ENCODE results near the gene CYSRT1.

CYSRT1 gene

GRCh38 chr9:137185921-137186320, 39.1 kb upstream of the CYSRT1 start:
- no peaks in the 10 kb centered on the region for H3K27me3 ChIP-seq (ENCODE audit: insufficient read depth, low read length)
- H3K4me1 ChIP-seq (ENCODE audit: insufficient read depth, low read length) = peaks cover 31% of the 10 kb centered on the region
- H3K9me3 ChIP-seq (ENCODE audit: low read length) = no peaks in the 10 kb centered on the region
- H2AFZ ChIP-seq (ENCODE audit: low read depth, low read length) = no peak overlapping the region
- no peak overlapping the region for H3K4me3 ChIP-seq (ENCODE audit: low read length)
- peaks cover 40% of the 10 kb centered on the region for H3K36me3 ChIP-seq (ENCODE audit: insufficient read depth, low read length)

GRCh38 chr9:137186385-137186784, 38.6 kb upstream of the CYSRT1 start:
- H3K36me3 ChIP-seq (ENCODE audit: insufficient read depth, low read length) = peaks cover 40% of the 10 kb centered on the region
- H3K4me3 ChIP-seq (ENCODE audit: low read length) = no peak overlapping the region

DNA sequence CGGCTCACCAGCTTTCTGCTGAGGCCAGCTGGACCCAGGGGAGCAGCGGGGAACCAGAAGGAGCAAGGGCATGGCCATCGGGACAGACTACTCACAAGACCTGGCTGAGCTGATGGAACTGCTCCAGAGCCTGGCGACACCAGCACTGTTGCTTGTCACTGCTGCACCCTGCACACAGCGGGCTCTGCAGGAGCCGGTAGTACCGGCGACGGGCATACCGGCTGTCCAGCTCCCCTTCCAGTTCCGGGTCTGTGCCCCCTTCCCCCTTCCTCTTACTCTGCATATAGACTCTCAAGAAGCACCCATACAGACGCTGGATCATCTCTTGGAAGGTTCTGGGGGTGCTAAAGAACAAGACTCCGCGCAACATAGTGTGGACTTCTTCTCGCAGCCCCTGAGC, 37.6 kb upstream of the CYSRT1 start:
- Histone ChIP-seq H2AFZ (ENCODE audit: low read depth, low read length) (no peak overlapping the region), H3K4me3 (ENCODE audit: low read length) (peak overlapping the region; percentile 96), H3K4me1 (ENCODE audit: insufficient read depth, low read length) (peaks cover 31% of the 10 kb centered on the region), H3K27me3 (ENCODE audit: insufficient read depth, low read length) (no peaks in the 10 kb centered on the region), H3K36me3 (ENCODE audit: insufficient read depth, low read length) (peaks cover 43% of the 10 kb centered on the region), H3K9me3 (ENCODE audit: low read length) (no peaks in the 10 kb centered on the region)

More at GRCh38 chr9:137186385-137186784, 38.6 kb upstream of the CYSRT1 start:
- no peaks in the 10 kb centered on the region for H3K27me3 ChIP-seq (ENCODE audit: insufficient read depth, low read length)
- peaks cover 31% of the 10 kb centered on the region for H3K4me1 ChIP-seq (ENCODE audit: insufficient read depth, low read length)
- no peaks in the 10 kb centered on the region for H3K9me3 ChIP-seq (ENCODE audit: low read length)
- no peak overlapping the region for H2AFZ ChIP-seq (ENCODE audit: low read depth, low read length)

DNA sequence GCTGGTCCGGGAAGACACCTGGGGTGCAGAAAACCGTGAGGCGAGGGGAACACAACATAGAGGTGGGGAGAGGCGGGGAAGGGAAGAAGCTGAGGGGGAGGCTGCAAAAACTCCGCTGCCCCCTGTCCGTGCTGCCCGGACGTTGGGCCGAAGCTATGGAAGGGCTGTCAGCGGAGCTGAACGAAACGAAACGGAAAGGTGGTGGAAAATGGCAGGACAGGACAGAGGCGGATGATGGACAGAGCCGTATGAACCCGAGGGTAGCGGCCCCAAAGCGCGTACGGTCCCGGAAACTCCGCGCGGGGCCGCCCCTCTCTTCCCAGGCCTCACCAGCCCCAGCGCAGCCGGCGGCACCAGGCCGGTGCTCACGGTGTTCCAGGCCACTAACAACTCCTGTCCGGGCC, 36.9 kb upstream of the CYSRT1 start:
- Histone ChIP-seq H3K9me3 (ENCODE audit: low read length) (no peaks in the 10 kb centered on the region), H3K4me3 (ENCODE audit: low read length) (peak overlapping the region; percentile 96), H3K36me3 (ENCODE audit: insufficient read depth, low read length) (peaks cover 38% of the 10 kb centered on the region), H2AFZ (ENCODE audit: low read depth, low read length) (no peak overlapping the region), H3K27me3 (ENCODE audit: insufficient read depth, low read length) (no peaks in the 10 kb centered on the region), H3K4me1 (ENCODE audit: insufficient read depth, low read length) (peaks cover 31% of the 10 kb centered on the region)

DNA sequence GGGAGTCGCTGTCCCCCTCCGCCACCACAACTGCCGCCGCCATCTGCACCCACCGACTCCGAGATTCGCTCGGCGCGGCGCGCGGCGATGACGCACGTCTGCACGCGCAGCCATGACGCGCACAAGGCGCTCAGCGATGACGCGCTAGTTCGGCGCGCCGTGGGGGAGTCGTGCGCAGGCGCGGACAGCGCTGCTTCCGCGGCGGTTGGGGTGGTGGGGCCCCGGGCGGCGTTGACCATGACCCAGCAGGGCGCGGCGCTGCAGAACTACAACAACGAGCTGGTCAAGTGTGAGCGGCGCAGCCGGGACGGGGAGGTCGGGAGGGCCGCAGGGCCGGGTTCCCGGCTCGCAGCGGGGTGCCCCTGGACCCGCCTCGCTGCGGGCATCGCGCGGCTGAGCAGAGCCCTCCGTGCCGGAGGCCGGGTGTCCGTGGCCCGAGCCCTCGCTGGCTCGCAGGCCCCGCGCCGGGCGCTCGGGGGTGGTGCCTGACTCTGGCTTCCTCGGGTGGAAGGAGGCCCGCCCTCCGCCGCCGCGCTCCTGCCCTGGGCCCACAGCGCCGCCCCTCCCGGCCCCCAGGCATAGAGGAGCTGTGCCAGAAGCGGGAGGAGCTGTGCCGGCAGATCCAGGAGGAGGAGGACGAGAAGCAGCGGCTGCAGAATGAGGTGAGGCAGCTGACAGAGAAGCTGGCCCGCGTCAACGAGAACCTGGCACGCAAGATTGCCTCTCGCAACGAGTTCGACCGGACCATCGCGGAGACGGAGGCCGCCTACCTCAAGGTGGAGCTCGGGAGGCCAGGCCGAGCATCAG, 36.3 kb upstream of the CYSRT1 start, which contains the start of the genes ANAPC2 and SSNA1:
Gene ANAPC2, minus strand, starts transcription at position 71 of the 807 bp plus-strand sequence. Its CDS starts 28 bp downstream, at position 43.
Gene SSNA1, plus strand, starts transcription at position 187 of the 807 bp plus-strand sequence. Its CDS starts 51 bp downstream, at position 238.
- Histone ChIP-seq H3K4me3 (ENCODE audit: low read length) (peak within 1 kb of the TSS; percentile 96), H3K36me3 (ENCODE audit: insufficient read depth, low read length) (peaks cover 32% of the 10 kb centered on the region), H2AFZ (ENCODE audit: low read depth, low read length) (no peak within 1 kb of the TSS), H3K4me1 (ENCODE audit: insufficient read depth, low read length) (peaks cover 31% of the 10 kb centered on the region), H3K9me3 (ENCODE audit: low read length) (no peaks in the 10 kb centered on the region), H3K27me3 (ENCODE audit: insufficient read depth, low read length) (no peaks in the 10 kb centered on the region)

GRCh38 chr9:137189297-137190295, 35.4 kb upstream of the CYSRT1 start:
- H2AFZ ChIP-seq (ENCODE audit: low read depth, low read length) = no peak overlapping the region
- peak overlapping the region; percentile 96 for H3K4me3 ChIP-seq (ENCODE audit: low read length)
- H3K27me3 ChIP-seq (ENCODE audit: insufficient read depth, low read length) = no peaks in the 10 kb centered on the region
- H3K4me1 ChIP-seq (ENCODE audit: insufficient read depth, low read length) = peaks cover 37% of the 10 kb centered on the region
- H3K36me3 ChIP-seq (ENCODE audit: insufficient read depth, low read length) = peaks cover 25% of the 10 kb centered on the region
- no peaks in the 10 kb centered on the region for H3K9me3 ChIP-seq (ENCODE audit: low read length)

- no peak overlapping the region for H3K4me3 ChIP-seq (ENCODE audit: low read length)
- H3K4me1 ChIP-seq (ENCODE audit: insufficient read depth, low read length) = peaks cover 41% of the 10 kb centered on the region
- H3K27me3 ChIP-seq (ENCODE audit: insufficient read depth, low read length) = no peaks in the 10 kb centered on the region
- peaks cover 17% of the 10 kb centered on the region for H3K36me3 ChIP-seq (ENCODE audit: insufficient read depth, low read length)
- H2AFZ ChIP-seq (ENCODE audit: low read depth, low read length) = no peak overlapping the region
- no peaks in the 10 kb centered on the region for H3K9me3 ChIP-seq (ENCODE audit: low read length)
Observed at GRCh38 chr9:137190315-137190856, 34.6 kb upstream of the CYSRT1 start.

- H3K36me3 ChIP-seq (ENCODE audit: insufficient read depth, low read length) = peaks cover 15% of the 10 kb centered on the region
- H3K27me3 ChIP-seq (ENCODE audit: insufficient read depth, low read length) = no peaks in the 10 kb centered on the region
- H2AFZ ChIP-seq (ENCODE audit: low read depth, low read length) = no peak overlapping the region
- peaks cover 40% of the 10 kb centered on the region for H3K4me1 ChIP-seq (ENCODE audit: insufficient read depth, low read length)
- H3K4me3 ChIP-seq (ENCODE audit: low read length) = no peak overlapping the region
- H3K9me3 ChIP-seq (ENCODE audit: low read length) = no peaks in the 10 kb centered on the region
Observed at GRCh38 chr9:137191245-137191644, 33.7 kb upstream of the CYSRT1 start.

DNA sequence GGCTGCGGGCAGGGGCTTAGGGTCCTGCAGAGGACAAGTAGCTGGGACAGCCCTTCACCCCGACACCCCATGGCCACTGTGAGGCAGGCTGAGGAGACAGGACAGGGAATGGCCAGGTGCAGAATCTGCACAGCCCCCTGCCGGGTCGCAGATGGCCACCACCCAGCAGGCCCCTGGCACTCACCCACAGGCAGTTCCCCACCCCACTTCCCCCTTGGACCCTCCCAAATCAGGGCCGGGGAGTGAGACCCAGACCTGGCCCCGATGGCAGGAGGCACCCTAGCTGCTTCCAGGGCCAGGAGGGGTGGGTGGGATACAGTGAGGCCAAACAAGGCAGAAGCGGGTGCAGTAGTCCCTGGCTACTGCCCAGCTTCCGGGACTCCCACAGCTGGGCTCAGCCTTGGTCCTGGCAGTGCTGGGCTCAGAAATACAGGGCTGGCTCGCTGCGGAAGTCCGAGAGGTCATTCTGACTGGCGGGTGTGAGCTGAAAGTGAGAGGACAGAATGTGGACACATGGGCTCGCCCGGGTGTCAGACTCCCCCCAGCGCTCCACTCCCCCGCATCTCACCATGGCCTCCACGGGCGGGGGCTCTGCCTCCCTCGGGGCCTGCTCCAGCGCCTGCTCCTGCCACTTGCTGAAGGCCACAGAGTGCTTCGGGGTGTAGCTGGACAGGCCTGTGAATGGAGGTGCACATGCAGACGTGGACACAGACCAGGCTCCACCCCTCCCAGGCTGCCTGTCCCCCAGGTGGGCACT, 33.1 kb upstream of the CYSRT1 start:
- H3K27me3 ChIP-seq (ENCODE audit: insufficient read depth, low read length) = no peaks in the 10 kb centered on the region
- peaks cover 15% of the 10 kb centered on the region for H3K36me3 ChIP-seq (ENCODE audit: insufficient read depth, low read length)
- no peak overlapping the region for H2AFZ ChIP-seq (ENCODE audit: low read depth, low read length)
- H3K4me3 ChIP-seq (ENCODE audit: low read length) = no peak overlapping the region
- H3K4me1 ChIP-seq (ENCODE audit: insufficient read depth, low read length) = peaks cover 34% of the 10 kb centered on the region
- no peaks in the 10 kb centered on the region for H3K9me3 ChIP-seq (ENCODE audit: low read length)

DNA sequence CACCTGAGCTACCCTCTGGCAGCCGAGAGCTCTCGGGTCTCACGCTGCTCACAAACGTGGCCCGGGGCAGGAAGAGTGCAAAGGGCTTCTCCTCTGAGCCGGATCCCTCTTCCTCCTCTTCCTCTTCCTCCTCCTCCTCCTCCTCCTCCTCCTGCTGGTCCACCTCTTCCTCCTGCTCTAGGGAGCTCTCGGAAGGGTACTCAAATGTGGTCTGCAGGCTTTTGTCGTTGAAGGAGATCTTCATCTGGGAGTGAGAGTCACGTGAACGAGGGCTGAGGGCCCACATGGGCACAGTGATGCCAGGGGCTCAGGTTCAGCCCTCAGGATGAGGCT, 32.6 kb upstream of the CYSRT1 start:
- H3K9me3 ChIP-seq (ENCODE audit: low read length) = no peaks in the 10 kb centered on the region
- no peak overlapping the region for H3K4me3 ChIP-seq (ENCODE audit: low read length)
- H3K4me1 ChIP-seq (ENCODE audit: insufficient read depth, low read length) = peaks cover 28% of the 10 kb centered on the region
- no peaks in the 10 kb centered on the region for H3K27me3 ChIP-seq (ENCODE audit: insufficient read depth, low read length)
- H2AFZ ChIP-seq (ENCODE audit: low read depth, low read length) = no peak overlapping the region
- peaks cover 15% of the 10 kb centered on the region for H3K36me3 ChIP-seq (ENCODE audit: insufficient read depth, low read length)

GRCh38 chr9:137192859-137193258, 32.1 kb upstream of the CYSRT1 start:
- H2AFZ ChIP-seq (ENCODE audit: low read depth, low read length) = no peak overlapping the region
- no peaks in the 10 kb centered on the region for H3K9me3 ChIP-seq (ENCODE audit: low read length)
- H3K36me3 ChIP-seq (ENCODE audit: insufficient read depth, low read length) = peaks cover 15% of the 10 kb centered on the region
- H3K4me1 ChIP-seq (ENCODE audit: insufficient read depth, low read length) = peaks cover 24% of the 10 kb centered on the region
- H3K4me3 ChIP-seq (ENCODE audit: low read length) = no peak overlapping the region
- H3K27me3 ChIP-seq (ENCODE audit: insufficient read depth, low read length) = no peaks in the 10 kb centered on the region

DNA sequence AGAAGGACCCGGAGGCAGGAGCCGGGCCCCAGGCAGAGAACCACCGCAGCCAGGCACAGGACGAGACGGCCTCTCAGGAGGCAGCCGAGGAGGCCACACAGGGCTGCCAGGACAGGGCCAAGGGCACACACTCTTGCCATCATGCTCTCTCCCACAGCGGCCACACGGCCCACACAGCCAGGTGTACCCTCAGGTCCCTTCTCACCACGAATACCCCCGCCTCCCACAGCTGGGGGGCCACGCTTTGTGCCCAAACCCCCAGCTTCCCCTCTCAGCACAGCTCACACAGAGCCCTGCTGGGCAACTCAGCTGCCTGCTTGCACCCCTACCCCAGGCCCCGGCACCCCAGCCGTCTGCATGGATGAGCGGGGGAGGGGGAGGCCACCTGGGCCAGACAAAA, 31.2 kb upstream of the CYSRT1 start:
- no peak overlapping the region for H2AFZ ChIP-seq (ENCODE audit: low read depth, low read length)
- H3K4me3 ChIP-seq (ENCODE audit: low read length) = no peak overlapping the region
- peaks cover 15% of the 10 kb centered on the region for H3K36me3 ChIP-seq (ENCODE audit: insufficient read depth, low read length)
- no peaks in the 10 kb centered on the region for H3K9me3 ChIP-seq (ENCODE audit: low read length)
- peaks cover 27% of the 10 kb centered on the region for H3K4me1 ChIP-seq (ENCODE audit: insufficient read depth, low read length)
- H3K27me3 ChIP-seq (ENCODE audit: insufficient read depth, low read length) = no peaks in the 10 kb centered on the region
